Kasumi-1 (cell line): ENCODE results near the gene ENGASE.
"Not testable (repeated sequence)": the region's sequence is repeated elsewhere in the genome, so short reads cannot be mapped to it uniquely, and the experiment has no call there.

Experiments used
- DNase-seq, 2 experiments: peaks; one replicate each; lab custom pipeline; 2025; lab: John Stamatoyannopoulos, UW

ENGASE gene

DNA sequence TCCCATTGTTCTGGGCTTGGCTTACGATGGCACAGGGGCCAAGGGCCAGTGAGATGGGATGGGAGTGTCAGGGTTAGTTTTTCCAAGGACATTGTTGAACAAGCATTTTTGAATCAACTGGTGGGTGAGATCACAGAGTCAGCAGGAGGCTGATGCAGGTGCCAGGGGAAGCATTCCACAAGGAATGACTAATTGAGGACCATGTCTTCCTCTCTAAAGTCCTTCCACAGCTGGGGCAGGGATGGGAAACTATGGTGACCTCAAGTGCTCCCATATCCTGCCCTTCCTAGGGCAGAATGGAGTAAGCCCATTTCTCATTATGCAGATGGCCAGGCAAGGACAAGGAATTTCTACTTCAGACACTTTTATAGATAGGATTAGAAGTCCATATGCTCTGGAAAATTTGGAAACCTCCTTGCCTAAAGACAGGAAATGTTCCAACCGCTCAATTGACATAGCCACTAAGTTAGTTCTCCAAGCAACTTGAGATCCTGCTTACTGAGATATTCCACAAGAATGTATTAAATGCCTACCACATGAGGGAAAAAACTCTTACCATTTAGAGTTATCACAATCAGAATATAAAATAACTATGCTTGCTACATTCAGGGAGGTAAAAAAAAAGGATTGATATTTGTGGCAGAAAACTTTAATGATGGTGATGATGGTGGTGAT, 21.2 kb upstream of the ENGASE start:
- no peak for DNase-seq

DNA sequence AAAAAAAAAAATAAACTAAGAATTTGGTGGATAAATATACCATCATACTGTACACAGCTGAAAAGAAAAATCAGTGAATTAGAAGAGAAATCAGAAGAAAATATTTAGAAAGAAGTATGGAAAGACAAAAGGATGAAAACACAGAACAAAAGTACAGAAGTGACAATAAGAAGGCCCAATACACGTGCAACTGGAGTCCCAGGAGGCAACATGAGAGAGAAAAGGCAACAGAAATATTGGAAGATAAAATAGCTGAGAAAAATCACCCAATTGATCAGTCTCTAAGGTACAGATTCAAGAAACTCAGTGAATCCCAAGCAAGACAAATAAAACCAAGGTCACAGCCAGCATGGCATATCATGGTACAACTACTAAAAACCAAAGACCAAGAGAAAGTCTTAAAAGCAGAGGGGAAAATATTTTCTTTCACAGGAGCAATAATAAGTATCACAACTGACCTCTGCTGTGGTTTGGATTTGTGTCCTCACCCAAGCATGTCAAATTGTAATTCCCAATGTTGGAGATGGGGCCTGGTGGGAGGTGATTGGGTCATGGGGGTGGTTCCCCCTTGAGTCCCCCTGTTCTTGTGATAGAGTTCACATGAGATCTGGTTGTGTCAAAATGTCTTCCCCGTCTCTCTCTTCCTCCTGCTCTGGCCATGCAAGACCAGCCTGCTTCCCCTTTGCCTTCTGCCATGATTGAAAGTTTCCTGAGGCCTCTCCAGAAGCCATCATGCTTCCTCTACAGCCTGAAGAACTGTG, 20.2 kb upstream of the ENGASE start:
- DNase-seq: no peak

DNA sequence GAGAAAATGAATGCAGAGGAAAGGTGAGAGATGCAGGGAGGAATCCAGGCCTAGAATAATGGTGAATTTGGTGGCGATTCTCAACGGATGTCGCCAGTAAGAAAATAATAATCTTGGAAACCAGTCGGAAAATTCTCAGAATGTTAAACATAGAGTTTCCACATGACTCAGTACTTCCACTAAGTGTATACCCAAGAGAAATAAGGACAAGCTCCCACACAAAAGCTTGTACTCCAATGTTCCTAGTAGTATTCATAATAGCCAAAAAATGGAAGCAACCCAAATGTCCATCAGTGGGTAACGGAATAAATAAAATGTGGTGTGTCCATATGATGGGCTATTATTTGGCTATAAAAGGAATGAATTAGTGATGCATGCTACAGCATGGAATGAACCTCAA, 19.4 kb upstream of the ENGASE start:
- DNase-seq: no peak

DNA sequence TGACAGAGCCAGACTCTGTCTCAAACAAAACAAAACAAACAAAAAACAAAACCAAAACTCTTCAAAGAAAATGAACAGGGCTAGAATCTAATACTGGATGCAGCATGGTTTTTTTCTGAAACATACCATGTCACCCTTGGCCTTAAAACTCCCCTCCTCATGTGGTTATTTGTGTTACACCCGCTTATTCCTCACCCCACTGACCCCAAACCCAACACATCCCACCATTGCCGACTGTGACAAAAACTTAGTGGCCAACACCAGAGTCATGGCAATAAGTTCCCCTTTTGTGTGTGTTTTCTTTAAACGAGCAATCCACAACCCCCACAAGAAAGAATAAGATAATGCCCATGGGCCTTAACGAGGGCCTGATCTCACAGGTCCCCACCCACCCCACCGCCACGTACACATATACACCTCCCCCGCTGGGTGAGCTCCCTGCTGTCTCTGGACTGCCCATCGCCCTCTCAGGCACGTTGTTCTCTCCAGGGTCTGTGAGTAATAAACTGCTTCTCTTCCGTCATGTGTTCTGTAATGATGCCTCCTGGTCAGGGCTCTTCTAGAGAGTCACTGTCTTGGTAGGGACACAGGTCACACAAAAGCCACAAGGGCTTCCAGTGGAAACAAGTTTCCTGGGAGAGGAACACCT, 16.8 kb upstream of the ENGASE start:
- DNase-seq: peak in 1 of 2 experiments; percentile 1

DNA sequence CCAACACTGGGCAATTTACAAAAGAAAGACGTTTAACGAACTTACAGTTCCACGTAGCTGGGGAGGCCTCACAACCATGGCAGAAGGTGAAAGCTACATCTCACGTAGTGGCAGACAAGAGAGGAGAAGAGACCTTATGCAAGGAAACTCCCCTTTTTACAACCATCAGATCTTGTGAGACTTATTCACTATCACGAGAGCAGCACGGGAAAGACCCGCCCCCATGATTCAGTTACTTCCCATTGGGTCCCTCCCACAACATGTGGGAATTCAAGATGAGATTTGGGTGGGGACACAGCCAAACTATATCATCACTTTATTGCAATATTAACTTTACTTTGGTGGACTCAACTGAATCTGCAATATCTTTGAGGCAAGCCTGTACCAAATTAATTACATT, 11.9 kb upstream of the ENGASE start:
- DNase-seq: no peak

DNA sequence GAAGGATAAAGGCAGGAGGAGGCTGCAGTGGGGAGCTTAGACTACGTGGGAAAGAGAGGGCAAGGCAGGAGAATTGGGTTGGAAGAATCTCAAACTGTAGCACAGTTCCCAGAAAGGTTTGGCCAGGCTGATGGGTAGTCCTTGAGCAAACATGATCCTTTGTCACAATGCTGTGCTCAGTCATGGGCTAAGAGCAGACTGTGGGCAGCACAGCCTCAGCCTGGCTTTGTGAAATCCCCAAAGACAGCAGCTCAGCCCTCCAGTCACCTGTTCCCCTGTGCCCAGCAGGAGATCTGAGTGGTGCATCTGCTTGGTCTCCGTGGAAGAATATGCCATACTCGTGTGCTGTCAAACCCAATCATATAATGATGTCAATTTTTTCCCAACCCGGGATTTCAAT, 10.6 kb upstream of the ENGASE start:
- DNase-seq: no peak

DNA sequence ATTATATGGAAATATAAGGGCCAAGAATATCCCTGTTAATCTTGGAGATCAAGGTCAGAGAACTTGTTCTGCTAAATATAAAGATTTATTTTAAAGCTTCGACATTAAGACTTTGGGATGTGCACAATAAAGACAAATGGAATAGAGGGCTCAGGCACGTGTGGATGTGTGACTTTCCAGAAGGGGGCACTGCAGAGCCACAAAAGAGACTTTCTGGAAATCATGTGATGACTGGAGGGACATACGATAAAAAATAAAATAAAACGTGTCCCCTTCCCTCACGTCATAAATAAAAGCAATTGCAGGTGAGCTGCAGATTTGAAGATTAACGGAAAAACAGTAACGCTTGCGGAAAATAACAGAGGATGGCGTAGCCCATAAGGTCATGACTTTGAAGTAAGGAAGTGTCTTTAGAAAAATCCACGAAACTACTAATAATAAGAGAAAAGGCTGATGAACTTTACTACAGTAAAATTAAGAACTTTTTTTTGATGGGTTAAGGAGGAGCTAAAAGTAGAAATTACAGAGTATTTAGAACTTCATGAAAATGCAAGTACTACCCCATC, 9.4 kb upstream of the ENGASE start:
- DNase-seq: peak; percentile 52 to 55

DNA sequence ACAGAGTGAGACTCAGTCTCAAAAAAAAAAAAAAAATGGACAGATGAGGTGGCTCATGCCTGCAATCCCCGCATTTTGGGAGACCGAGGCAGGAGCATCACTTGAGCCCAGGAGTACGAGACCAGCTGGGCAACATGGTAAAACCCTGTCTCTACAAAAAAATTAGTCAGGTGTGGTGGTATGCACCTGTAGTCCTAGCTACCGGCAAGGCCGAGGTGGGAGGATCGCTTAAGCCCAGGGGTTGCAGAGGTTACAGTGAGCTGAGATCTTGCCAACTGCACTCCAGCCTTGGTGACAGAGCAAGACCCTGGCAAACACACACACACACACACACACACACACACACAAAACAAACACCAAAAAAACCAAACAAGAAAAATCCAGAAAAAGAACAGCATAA, 7.7 kb upstream of the ENGASE start:
- no peak for DNase-seq

DNA sequence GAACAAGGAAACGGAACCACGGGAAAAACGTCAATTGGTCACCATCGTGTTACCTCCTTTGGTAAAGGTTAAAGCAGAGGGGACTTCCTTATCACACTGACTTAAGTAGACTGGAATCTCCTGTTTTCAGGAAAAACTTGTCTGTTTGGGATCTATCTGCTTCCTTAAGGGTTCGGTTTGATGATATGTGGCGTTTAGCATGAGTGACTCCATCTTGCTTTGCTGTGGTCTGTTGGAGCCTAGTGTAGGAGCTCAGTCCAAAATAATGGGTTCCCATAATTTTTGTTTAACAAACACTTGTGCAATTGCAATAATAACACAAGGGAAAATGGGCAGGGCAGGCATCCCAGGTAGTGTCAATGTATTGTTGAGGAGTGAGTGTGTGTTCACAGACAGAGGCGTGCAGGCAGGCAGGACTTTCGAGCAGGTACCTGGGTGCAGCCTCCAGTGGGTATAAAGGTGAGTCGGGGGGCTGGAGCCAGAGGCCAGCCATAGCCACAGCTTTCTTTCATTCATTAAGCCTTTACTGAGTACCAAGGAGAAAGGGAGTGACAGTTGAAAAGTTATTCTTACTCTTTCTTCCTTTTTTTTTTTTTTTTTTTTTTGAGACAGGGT, 4.3 kb upstream of the ENGASE start:
- no peak for DNase-seq

DNA sequence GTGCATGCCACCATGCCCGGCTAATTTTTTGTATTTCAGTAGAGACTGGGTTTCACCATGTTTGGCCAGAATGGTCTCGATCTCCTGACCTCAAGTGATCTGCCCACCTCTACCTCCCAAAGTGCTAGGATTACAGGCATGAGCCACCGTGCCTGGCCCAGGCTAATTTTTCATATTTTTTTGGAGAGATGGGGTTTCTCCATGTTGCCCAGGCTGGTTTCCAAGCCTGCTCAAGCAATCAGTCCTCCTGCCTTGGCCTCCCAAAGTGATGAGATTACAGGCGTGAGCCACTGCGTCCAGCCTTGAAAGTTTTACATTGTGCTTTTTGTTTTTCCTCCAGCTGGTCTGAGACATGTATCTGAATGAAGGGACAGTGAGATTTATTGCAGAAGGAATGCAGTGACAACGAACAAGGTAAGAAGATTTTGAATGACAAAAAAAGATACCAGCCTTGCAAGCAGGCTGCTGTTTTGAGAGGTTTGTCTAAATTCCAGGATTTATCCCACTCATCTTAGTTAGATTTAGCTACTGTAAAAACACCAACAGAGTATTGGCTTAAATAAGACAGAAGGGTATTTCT, 3.4 kb upstream of the ENGASE start:
- no peak for DNase-seq

DNA sequence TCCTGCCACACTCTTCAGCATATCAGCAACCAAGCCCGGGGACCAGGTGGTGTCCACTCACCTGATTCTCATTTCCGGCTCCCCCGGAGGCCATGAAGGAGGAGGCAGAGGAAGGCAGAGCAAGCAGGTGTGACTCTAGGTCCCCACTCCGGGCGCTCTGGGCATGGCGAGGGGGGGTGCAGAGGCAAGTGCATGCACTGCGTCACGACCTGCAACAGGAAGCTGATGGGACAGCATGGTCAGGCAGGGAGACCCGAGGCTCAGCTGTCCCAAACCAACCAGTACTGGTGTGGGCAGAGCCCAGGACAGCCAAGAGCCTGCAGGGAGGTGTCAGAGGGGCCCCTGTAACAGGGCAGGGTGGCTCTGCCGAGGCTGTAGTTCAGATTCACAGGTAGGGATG, 2.1 kb upstream of the ENGASE start:
- no peak for DNase-seq

DNA sequence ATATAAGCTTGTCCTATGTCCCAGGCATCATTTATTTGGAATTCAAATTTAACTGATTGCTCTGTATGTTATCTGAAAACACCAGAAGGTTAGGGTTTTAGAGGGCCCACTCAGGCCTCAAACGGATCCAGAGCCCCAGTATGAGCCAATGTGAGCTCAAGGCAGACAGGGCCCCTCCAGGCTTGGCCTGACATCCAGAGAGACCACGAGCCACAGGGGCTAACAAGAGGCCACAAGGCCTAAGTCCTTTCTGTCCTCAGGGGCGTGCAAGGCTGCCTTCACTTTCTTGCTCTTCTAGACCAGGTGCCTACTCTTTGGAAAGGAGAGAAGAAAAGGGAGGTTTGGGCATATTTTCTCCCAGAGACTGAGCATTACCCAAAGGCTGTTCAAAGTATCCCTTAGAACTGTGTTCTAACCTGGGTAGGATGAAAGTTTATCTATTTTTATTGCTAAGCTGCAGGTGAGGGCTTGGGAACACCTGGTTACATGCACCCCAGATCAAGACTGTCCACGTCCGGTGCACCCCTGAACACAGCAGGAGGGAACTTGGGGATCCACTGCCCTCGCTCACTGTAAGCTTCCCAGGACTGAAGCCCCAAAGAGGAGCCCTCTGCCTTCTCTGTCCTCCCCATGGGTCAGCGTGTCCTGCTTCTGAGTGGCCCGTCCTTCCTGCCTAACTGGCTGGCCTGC, 1.5 kb upstream of the ENGASE start:
- DNase-seq: no peak

DNA sequence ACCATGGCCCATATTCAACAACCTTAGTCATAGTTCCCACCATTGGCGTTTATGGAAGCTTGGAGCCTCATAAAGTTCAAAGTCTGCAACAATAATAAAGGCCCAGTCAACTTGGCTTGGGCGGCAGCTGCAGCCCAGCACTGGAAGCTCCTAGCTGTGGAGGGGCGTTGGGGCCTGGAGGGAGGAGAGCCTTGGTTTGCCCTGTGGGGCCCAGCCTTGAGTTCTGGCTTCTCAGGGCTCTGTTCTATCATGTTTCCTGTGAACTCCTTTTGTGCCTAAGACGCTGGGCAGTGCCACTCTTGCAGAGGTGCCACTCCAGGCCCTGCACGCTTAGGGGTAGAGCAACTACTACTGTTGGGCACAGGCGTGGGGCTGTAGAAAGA, 927 bp upstream of the ENGASE start:
- DNase-seq: no peak

DNA sequence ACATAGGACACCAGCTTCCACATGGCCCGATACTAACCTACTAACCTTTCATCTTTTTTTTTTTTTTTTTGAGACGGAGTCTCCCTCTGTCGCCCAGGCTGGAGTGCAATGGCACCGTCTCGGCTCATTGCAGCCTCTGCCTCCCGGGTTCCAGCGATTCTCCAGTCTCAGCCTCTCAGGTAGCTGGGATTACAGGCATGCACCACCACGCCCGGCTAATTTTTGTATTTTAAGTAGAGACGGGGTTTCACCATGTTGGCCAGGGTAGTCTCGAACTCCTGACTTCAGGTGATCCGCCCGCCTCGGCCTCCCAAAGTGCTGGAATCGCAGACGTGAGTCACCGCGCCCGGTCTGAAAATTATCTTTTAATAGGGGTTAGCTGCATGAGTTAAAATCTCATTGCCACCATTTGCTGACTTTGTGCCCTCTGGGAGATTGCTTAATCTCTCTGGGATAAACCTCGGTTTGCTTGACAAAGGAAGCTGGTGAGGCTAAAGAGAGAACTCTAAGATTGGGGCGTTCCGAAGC, 439 bp upstream of the ENGASE start:
- DNase-seq: not testable (repeated sequence)

DNA sequence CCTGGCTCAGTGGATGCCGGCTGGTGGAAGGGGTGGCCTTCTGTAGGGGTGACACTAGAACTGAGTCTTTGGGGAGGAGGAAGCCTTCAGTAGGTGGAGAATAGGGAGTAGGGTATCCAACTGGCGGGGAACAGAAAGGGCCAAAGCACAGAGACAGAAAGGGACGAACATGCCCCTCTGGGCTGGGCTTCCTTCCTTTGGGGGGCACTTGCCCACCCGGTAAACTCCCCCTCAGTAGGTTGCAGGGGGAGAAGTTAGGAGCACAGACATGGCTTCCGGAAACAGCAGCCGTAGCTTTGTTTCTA, 774 bp downstream of the ENGASE start:
- DNase-seq: peak; percentile 44 to 54

DNA sequence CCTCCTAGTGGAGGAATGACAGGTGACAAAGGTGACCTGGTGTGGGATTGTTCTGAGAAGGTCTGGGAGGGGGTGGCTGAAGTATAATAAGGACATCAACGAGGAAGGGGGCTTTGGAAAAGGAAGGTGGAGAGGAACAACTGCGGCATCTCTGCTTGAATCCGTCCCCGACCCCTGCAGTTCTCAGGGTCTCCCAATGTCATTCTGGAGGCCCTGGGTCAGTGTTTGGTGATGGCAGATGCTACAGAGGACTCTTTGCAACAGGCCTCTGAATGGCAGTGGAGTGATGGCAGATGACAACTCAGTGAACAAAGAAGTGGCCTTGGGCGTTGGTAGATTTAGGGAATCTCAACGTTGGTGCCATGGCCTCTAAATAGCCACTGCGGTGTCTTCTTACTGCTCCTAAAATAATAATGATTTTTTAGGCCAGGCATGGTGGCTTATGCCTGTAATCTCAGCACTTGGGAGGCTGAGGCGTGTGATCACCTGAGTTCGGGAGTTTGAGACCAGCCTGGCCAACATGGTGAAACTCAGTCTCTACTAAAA, 1.3 kb downstream of the ENGASE start:
- DNase-seq: no peak

DNA sequence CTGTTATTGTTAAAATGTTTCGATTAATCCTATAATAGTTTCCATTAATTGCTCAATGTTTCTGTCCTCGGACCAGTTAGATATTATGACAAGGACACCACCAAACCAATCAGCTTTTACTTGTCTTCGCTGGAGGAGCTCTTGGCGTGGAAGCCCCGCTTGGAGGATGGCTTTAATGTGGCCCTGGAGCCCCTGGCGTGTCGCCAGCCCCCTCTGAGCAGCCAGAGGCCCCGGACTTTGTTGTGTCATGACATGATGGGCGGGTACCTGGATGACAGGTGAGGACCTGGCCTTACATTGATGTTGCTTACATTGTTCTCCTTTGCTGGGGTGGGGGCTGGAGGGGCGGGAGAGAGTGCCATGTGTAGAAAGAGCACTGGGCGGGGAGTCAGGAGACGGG, 3.0 kb downstream of the ENGASE start:
- no peak for DNase-seq

DNA sequence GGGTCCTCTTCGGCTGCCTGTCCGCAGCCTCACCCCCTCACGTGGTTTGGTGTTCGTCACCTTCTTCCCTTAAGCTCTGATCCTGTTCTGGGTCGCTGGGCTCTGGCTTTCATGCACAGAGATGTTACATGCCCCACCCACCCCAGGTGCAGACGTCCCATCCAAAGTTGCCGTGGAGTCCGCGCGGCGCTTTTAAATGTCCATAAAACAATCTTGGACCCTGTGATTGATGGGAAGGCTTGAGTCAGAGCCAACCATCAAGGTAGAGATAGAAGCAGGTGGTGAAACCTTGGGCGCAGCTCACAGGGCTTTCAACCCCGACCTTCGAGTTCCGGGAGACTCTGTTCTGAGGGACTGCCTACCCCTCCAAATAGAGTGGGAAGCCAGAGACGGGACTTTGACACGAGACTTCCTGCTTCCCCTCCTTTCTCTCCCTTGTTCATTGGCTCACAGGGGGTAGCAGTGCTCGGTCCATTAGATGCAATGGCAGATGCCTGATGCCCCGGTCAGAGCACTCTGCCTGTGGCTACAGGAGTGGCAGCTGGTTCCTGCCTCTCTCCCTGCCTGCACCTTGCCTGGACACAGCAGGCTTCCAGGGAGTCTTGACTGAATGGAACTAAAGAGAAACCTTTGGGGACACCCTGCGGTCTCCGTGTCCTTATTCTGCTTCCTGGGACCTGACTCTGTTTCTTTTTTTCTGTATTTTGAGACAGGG, 4.0 kb downstream of the ENGASE start:
- DNase-seq: no peak

DNA sequence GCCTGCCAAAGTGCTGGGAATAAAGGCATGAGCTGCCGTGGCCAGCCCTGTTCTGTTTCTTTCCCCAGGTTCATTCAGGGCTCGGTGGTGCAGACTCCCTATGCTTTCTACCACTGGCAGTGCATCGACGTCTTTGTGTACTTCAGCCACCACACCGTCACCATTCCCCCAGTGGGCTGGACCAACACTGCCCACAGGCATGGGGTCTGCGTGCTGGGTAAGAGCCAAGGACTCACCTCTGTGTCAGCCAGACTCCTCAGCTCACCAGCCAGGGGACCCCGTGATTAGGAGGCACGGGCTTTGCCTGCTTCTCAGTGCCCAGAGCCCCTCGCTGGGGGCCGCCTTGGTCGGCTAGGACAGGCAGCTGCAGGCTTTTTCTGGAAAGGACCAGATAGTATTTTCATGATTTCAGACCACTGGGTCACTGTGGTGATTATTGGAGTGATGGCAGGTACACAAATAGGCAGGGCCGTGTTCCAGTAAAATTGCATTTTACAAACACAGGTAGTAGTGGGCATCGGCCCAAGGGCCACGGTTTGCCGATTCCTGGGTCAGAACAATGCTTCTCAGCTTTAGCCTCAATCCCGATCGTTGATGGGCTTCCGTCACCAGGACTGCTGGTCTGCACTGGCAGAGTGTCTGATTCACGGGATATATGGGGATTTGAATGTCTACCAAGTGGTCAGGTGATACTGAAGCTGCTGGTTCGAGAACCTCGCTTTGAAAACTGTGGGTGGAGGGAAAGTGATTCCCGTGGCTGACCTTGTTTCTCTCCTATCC, 5.0 kb downstream of the ENGASE start:
- DNase-seq: no peak

DNA sequence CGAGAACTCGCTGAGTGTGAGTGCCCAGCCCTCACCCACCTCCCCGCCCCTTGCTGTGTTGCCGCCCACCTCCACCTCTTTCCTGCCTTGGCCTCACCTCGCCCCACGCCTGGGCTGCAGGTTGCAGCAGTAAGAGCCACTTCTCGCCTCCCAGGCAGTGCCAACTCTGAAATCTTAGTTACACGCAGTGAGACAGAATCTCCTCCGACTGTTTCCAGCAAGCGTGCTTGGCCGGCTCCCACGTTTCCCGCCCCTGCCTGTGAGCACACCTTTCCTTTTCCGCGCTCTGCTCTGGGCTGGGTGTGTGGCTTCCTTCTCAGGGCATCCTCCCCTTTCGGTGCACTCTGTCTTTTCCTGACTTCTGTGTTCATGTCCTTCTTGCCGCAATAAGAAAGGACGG, 5.7 kb downstream of the ENGASE start:
- no peak for DNase-seq
